GM21447 (cell line): ENCODE data around the gene PEAK1.
A peak's percentile ranks its signal among the peaks of the same experiment; 100 is the strongest.
"Not testable (repeated sequence)": the region's sequence is repeated elsewhere in the genome, so short reads cannot be mapped to it uniquely, and the experiment has no call there.

Source experiments
- ATAC-seq: cut with Tn5 transposase; IDR thresholded peaks from one replicate; pipeline ENCODE4 v1.9.1; 2021; ENCODE audit not compliant: unreplicated experiment

PEAK1 gene

GRCh38 chr15:77426871-77427270, 7.0 kb upstream of the PEAK1 start:
- ATAC-seq: no peak

GRCh38 chr15:77426377-77426776, 6.5 kb upstream of the PEAK1 start:
- no peak for ATAC-seq

GRCh38 chr15:77425104-77425503, 5.2 kb upstream of the PEAK1 start:
- no peak for ATAC-seq

GRCh38 chr15:77421370-77421700, 1.4 kb upstream of the PEAK1 start:
- no peak for ATAC-seq

- peak; percentile 45 for ATAC-seq
Observed at GRCh38 chr15:77420610-77421369, 886 bp upstream of the PEAK1 start, which contains the start of gene HMG20A. Gene HMG20A, plus strand, starts transcription at chr15:77420888. Its CDS starts 37,520 bp downstream, at chr15:77458408.

- peak; percentile 22 for ATAC-seq
Observed at GRCh38 chr15:77418966-77419835, 703 bp downstream of the PEAK1 start.

GRCh38 chr15:77418391-77418965, 1.4 kb downstream of the PEAK1 start:
- ATAC-seq: no peak

GRCh38 chr15:77417602-77418001, 2.3 kb downstream of the PEAK1 start:
- ATAC-seq: no peak

- no peak for ATAC-seq
Observed at GRCh38 chr15:77416954-77417353, 3.0 kb downstream of the PEAK1 start.

- ATAC-seq: no peak
Observed at GRCh38 chr15:77416148-77416455, 3.8 kb downstream of the PEAK1 start.

- no peak for ATAC-seq
Observed at GRCh38 chr15:77415450-77416147, 4.3 kb downstream of the PEAK1 start.

- no peak for ATAC-seq
Observed at GRCh38 chr15:77414789-77415442, 5.0 kb downstream of the PEAK1 start.

GRCh38 chr15:77413699-77414349, 6.1 kb downstream of the PEAK1 start:
- ATAC-seq: no peak

- no peak for ATAC-seq
Observed at GRCh38 chr15:77412972-77413698, 6.8 kb downstream of the PEAK1 start.

GRCh38 chr15:77411619-77411976, 8.3 kb downstream of the PEAK1 start:
- no peak for ATAC-seq

- ATAC-seq: no peak
Observed at GRCh38 chr15:77410701-77411618, 8.9 kb downstream of the PEAK1 start.

- not testable (repeated sequence) for ATAC-seq
Observed at GRCh38 chr15:77410157-77410500, 9.8 kb downstream of the PEAK1 start.

GRCh38 chr15:77409259-77410156, 10.4 kb downstream of the PEAK1 start:
- peak; percentile 88 for ATAC-seq
